Upper lobe of left lung (tissue), 4 donors: Measurements from ENCODE around the gene ZKSCAN1.

Experiments used
- CTCF ChIP-seq, 6 experiments: fragments of 450-650 bp in 4 of 6; fragments of 200-600 bp in 2 of 6; sonication (generic) in 2 of 6; IDR thresholded peaks; one replicate each; pipeline ENCODE4 v1.5.1; 2016 to 2019; ENCODE audit warnings: antibody characterized with exemption in 6 of 6
- POLR2AphosphoS5 ChIP-seq, 2 donors: sonication (generic); formaldehyde crosslinking; IDR thresholded peaks; one replicate each; pipeline ENCODE4 v1.5.1; 2017; ENCODE audit warnings: antibody characterized with exemption in 2 of 2

- TF ChIP-seq CTCF (IDR thresholded peaks at IDR 0.05) (no peak), POLR2AphosphoS5 (IDR thresholded peaks at IDR 0.05) (no peak)
Measured at GRCh38 chr7:100066953-100067352, 51.6 kb downstream of the ZKSCAN1 start.
